HG02642 (cell line): Measurements from ENCODE around the gene CDIPT.

ENCODE experiments used
- ATAC-seq: cut with Tn5 transposase; IDR thresholded peaks from one replicate; pipeline ENCODE4 v1.9.1; 2021; ENCODE audit warnings: mild to moderate bottlenecking; ENCODE audit not compliant: unreplicated experiment, poor library complexity

Gene CDIPT

DNA sequence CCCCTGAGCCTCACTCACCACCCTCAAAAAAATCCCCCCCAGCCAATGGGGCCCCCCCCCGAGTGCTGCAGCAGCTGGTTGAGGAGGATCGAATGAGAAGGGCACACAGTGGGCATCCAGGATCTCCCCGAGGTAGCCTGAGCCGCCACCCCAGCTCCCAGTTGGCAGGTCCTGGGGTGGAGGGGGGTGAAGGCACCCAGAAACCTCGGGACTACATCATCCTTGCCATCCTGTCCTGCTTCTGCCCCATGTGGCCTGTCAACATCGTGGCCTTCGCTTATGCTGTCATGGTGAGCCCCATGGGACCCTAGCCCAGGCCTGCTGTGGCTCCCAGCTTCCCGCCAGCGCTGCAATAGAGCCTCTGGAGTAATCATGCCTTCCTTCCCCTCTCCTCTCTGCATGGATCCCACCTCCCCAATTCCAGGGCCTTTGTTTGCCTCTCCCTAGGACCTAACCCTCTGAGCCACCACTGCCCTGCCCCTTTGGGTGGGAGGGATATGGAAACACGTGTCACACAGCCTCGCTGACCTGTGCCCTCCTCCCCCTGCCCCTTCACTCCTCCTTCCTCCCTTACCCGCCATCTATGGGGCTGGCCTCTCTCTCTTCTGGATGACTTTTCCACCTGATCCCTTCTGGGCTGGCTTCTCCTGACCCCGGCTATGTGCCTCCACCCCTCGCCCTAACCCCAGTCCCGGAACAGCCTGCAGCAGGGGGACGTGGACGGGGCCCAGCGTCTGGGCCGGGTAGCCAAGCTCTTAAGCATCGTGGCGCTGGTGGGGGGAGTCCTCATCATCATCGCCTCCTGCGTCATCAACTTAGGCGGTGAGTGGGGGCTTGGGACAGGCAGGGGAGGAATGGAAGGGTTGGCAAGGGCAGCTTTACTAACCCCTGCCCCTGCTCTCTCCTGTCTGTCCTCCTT, 49.1 kb downstream of the CDIPT start:
- ATAC-seq: no peak

DNA sequence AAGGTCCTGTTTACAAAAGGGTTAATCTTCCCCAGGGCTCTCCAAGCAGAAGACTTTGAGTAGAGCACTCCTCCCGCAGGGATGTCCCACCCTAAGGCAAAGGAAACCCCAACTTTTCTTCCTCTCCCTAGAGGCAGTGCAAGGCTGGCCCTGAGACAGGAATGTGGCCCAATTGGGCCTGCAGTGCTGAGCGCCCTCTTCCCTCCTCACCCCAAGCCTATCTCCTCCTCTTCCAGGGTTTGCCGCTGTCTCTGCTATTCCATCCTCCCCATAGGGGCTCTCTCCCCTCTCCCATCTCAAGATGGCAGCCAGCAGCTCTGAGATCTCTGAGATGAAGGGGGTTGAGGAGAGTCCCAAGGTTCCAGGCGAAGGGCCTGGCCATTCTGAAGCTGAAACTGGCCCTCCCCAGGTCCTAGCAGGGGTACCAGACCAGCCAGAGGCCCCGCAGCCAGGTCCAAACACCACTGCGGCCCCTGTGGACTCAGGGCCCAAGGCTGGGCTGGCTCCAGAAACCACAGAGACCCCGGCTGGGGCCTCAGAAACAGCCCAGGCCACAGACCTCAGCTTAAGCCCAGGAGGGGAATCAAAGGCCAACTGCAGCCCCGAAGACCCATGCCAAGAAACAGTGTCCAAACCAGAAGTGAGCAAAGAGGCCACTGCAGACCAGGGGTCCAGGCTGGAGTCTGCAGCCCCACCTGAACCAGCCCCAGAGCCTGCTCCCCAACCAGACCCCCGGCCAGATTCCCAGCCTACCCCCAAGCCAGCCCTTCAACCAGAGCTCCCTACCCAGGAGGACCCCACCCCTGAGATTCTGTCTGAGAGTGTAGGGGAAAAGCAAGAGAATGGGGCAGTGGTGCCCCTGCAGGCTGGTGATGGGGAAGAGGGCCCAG, 50.0 kb downstream of the CDIPT start:
- no peak for ATAC-seq

DNA sequence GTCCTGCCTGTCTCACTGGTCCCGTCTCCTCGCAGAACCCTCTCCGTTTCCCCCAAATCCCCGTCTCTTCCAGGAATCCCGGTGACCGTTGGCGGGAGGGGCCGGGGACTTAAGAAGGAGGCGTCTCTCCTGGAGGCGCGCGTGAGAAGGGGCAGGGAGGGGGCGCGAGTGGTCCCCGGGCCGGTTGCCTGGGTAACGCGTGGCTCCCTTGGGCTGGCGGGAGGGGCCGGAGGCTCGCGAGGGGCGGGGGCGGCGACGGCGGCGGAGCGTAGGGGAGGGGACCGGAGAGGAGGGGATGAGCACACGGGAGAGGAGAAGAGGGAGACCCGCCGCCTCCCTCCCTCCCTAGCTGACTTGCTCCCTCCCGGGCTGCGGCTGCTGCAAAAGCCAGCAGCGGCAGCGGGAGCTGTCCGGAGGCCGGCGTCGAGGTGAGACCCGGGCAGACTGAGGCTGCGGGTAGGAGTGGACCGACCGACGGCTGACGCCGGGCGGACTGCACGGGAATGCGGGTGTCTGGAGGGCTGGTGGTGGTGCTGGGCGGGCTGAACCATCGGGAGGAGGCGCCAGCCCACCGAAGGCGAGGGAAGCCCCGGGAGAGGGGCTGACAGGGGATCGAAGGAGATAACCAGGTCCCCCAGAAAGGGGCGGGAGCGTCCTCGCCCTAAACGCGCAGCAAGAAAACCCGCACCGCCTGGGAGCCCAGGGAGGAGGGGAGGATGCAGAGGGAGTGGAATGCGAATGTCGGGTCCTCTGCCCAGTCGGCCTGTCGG, 50.9 kb downstream of the CDIPT start, which contains the start of gene PRRT2:
Gene PRRT2, plus strand, starts transcription at position 298 of the 770 bp plus-strand sequence. CDS start 862 bp downstream, outside the sequence.
- no peak for ATAC-seq

DNA sequence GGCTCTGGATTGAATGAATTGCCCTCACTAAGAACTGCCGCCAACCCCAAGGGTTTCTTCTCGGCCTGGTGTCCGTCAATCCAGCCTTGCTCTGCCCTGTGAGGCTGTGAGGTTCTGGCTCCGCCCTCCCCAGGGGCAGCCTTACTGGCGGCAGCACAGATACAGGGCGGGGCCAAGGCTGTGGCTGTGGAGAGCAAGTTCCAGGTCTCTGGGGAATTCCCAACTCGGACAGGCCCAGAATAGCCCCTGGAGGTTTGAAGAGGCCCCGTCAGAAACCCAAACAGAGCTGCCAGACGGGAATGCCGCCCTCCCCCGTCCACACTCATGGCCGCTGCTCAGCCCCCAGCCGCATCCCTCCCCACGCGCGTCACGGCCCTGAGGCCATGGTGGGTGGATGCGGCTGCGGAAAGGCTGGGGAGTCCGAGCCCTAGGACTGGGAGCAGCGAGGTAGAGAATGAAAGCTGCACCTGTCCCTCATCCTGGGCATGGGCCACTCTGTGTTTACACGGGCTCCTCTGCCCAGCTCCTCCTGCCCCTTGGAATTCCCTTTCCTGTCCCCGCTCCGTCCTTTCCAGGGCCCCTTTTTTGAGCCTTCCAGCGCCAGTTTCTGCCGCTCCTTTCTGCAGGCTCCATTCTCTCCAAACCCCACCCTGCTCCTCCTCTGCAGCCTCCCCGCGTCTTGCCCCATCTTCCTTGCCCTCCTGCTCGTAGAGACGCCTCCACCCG, 51.7 kb downstream of the CDIPT start:
- peak; percentile 31 for ATAC-seq

DNA sequence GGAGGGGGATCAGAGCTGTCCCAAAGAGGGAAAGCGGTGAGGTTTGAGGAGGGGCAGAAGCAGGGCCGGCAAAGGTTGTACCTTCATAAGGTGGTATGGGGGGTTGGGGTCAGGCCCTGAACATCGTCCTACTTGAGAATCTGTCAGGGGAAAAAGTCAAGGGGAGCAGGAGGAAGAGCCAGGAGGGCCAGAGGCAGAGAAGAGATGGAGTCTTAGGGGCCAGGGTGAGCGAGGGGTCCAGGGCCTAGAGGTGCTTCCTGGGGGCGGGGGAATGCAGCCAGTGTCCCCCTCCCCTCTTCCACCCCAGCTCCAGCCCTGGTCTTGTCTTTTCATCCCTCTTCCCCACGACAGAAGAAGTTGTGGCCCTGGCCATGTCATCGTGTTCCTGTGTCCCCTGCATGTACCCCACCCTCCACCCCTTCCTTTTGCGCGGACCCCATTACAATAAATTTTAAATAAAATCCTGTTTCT, 52.3 kb downstream of the CDIPT start:
- ATAC-seq: no peak

DNA sequence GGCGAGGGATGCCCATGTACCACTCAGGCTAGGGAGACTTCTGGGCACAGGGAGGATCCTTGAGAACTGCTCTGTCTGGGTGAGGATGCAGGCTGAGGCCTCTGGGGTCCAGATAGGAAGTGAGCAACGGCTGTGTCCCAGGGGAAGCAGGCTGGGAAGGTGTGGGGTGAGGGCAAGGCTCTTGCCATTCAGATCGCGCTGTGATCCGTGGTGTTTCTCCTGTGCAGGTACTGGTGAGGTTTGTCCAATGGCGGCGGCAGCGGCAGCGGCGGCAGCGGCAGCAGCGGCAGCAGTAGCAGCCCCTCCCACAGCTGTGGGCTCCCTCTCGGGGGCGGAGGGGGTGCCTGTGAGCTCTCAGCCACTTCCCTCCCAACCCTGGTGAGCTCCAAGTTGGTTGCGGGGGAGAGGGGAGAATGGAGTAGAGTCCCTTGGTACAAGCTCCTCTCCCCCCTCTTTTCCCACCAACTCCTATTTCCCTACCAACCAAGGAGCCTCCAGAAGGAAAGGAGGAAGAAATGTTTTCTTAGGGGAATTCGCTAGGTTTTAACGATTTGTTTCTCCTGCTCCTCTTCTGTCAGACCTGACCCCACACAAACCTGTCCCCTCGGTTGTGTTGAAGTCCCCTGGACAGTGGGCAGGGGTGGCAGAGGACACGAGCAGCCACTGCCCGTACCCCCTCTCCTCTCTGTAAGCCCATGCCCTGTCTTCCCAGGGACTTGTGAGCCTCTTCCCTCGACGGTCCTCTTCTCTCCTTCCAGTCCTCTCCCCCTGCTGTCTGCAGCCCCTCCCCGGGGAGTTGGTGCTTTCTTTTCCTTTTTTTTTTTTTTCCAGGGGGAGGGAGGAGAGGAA, 53.0 kb downstream of the CDIPT start:
- ATAC-seq: no peak

DNA sequence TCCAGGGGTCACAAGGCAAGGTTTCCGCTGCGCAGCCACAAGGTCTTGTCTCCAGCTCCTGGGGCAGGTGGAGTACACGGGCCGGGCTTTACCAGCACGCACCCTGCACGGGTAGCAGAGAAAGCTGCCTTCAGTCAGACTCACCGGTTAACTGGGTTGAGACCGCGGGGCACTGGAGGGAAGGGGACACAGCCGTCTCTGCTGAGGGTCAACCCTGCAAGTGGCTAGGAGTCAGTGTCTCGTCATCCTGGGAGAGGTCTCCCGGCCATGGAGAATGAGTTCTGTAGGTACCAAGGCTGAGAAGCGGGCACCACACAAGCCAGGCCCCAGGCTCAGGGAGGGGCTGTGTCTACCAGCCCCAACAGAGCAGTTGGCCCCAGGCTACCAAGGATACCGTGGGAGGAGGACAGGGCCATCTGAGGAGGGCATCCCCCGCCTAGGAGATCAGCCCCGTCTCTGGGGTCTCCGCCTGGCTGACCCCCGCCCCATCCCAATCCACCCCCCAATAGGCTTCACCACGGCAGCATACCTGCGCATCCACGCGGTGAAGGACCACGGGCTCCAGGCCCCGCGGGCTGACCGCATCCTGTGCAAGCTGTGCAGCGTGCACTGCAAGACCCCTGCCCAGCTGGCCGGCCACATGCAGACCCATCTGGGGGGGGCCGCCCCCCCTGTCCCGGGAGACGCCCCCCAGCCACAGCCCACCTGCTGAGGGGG, 53.8 kb downstream of the CDIPT start:
- no peak for ATAC-seq
